ENCODE measurements around the gene RAF1.
"Not testable (repeated sequence)": the region's sequence is repeated elsewhere in the genome, so short reads cannot be mapped to it uniquely, and the experiment has no call there.

- not testable (repeated sequence) for TF ChIP-seq CTCF (conservative IDR thresholded peaks at IDR 0.05 in 1 of 2, IDR thresholded peaks at IDR 0.05 in 1 of 2; ENCODE audit: low read depth in 1 of 2, low read length in 2 of 2); EZH2 (IDR thresholded peaks at IDR 0.05; ENCODE audit: low read length, missing control alignments)
Measured at GRCh38 chr3:12640853-12641252, 23.1 kb downstream of the RAF1 start.

Measured in fibroblast of lung (primary cell).